SKM-1 treated with dmso at 0.1 percent for 144 hours (cell line): ENCODE results near the gene SYT12.
"Not testable (repeated sequence)": the region's sequence is repeated elsewhere in the genome, so short reads cannot be mapped to it uniquely, and the experiment has no call there.

Experiments
- DNase-seq: peaks from one replicate; lab custom pipeline; 2025; ENCODE audit not compliant: unreplicated experiment; lab: John Stamatoyannopoulos, UW

SYT12 gene, protein sequence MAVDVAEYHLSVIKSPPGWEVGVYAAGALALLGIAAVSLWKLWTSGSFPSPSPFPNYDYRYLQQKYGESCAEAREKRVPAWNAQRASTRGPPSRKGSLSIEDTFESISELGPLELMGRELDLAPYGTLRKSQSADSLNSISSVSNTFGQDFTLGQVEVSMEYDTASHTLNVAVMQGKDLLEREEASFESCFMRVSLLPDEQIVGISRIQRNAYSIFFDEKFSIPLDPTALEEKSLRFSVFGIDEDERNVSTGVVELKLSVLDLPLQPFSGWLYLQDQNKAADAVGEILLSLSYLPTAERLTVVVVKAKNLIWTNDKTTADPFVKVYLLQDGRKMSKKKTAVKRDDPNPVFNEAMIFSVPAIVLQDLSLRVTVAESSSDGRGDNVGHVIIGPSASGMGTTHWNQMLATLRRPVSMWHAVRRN

GRCh38 chr11:67022961-67023956, at the start of gene SYT12:
SYT12 (plus strand) TSS chr11:67023134; CDS start chr11:67030145, 7,011 bp downstream.
- no peak for DNase-seq

DNA sequence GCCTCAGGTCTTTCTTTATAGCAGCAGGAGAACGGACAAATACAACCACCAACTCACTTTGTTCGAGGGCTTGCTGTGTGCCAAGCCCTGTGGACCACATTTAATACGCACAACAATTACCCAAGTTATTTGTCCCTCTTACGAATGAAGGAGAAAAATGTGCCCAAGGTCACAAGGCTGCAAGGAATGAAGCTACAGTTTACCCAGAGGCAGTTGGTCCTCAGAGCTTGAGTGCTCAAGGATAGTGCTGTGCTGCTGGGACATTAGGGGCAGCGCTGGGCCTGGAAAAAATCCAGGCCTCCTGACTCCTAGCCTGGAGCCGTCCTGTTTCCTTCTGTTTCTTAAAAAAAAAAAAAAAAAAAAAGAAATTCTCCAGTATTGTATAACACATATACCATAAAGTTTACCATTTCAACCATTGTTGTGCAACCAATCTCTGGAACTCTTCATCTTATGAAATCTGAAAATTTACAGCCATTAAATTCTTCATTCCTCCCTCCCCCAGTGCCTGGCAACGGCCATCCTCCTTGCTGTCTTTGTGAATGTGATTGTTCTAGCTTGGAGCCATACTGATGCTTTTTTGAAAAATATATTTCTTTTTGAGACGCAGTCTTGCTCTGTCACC, 48.9 kb upstream of the SYT12 start:
- no peak for DNase-seq

GRCh38 chr11:66974724-66975404, 48.1 kb upstream of the SYT12 start, which contains the start of gene C11orf86:
C11orf86 (plus strand) TSS chr11:66975304; CDS start chr11:66975363, 59 bp downstream.
- no peak for DNase-seq

GRCh38 chr11:66975405-66976027, 47.4 kb upstream of the SYT12 start:
- DNase-seq: no peak

DNA sequence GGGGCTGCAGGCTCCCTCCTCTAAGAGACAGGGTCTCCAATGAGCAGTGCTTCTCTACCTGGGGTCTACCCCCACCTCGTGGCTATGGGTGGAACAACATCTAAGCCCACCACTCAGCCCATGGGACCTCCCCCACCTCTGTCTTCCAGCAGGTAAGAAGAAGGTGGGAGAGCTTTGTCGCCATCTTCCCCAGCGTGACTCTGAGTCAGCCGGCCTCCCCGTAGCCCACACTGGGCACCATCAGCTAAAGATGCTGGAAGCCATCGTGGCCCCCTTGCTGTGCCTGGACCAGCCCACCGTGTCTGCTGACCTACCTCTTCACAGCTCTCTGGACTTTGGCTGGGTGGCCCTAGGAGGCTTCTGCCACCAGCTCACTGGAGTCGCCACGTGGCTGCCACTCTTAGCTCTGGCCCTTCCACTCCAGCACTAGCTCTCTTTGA, 46.9 kb upstream of the SYT12 start:
- no peak for DNase-seq

DNA sequence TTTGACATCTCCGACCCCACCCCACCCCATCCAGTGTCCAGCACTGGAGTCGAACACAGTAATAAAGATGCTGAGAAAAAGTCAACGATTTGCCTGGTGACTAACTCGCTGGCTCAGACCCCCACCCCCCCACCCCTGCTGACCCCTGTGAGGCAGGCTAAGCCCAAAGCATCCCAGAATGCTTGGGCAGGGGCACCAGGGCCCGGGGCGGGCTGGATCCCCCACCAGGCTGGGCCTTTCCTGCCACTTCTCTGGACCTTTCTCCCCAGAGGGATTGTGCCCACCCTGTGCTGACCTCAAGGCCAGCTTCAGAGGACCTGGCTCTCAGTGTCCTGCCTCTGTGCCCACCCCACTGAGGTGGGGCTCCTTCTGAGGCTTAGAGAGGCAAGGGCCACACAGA, 46.0 kb upstream of the SYT12 start:
- DNase-seq: no peak

- DNase-seq: no peak
Observed at GRCh38 chr11:66978229-66978628, 44.7 kb upstream of the SYT12 start.

- DNase-seq: no peak
Observed at GRCh38 chr11:66978717-66979116, 44.2 kb upstream of the SYT12 start.

DNA sequence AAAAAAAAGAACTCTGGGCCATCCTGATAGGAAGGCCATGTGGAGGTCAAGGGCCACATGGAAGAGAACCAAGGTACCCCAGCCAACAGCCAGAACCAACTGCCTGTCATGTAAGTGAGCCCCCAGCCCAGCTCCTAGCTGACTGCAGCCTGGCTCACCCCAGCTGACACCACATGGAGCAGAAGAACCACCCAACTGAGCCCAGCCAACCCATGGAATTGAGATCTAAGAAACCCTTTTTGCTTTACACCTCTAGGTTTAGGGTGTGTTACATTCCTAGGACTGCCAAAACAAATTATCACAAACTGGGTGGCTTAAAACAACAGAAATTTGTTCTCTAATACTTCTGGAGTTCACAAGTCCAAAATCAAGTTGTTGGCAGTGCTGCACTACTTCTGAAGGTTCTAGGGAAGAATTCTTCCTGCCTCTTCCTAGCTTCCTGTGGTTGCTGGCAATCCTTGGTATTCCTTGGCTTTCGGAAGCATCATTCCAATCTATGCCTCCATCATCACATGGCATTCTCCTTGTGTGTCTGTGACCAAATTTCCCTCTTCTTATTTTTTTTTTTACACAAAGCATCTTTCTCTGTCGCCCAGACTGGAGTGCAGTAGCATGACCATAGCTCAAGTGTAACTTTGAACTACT, 43.5 kb upstream of the SYT12 start:
- DNase-seq: no peak

DNA sequence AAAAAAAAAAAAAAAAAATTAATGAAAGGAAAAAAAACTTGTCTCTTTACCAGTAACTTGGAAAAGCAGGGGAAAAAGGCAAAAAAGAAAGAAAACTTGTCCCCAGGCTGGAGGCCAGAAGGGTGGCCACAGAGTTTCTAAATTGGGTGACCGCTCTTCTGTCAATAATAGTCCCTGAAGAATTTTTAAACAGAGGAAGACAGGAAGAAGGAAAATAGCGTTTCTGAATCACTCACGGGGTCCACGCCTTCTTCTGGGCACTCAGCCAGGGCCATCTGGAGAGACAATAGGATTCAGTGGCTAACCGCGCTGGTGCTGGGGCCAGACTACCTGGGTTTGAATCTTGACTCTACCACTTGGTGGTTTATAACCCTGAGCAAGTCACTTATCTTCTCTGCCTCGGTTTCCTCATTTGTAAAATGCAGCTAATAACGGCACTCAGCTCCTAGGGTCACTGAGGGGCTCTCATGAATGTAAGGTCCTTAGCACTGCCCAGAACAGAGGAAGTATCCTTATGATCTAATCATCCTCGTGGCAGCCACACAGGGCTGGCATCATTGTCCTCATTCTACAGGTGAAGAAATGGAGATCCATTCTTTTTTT, 40.9 kb upstream of the SYT12 start:
- no peak for DNase-seq

GRCh38 chr11:66983275-66983924, 39.5 kb upstream of the SYT12 start:
- no peak for DNase-seq

DNA sequence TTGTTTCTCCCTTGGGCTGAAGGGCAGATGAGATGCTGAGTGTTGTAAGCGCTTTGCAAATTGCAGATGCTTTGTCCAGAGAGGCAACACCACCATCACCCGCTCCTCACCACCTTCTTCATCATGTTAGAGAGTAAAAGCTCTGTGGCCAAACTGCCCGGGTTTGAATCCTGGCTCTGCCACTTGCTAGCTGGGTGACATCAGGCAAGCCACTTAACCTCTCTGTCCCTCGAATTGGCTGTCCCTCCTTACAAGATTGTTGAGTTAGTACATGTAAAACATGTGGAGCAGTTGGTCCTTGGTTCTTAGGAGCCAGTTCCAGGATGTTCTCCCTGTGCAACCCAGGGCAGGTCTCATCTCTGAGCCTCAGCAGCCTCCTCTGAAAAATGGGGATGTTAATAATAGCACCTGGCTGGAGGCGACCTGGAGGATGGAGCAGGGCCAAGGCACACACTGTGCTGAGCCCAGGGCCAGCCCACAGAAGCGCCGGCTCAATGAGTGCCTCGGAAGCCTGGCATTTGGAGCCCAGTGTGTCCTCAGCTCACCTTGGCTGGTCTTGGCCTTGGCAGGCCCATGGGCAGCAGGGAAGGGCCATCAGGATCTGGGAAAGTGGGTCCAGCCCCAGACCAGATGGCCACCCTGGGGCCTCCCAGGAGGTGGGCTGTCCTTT, 37.3 kb upstream of the SYT12 start:
- no peak for DNase-seq

GRCh38 chr11:66986178-66986545, 36.8 kb upstream of the SYT12 start:
- DNase-seq: no peak

- no peak for DNase-seq
Observed at GRCh38 chr11:66987158-66987620, 35.7 kb upstream of the SYT12 start.

DNA sequence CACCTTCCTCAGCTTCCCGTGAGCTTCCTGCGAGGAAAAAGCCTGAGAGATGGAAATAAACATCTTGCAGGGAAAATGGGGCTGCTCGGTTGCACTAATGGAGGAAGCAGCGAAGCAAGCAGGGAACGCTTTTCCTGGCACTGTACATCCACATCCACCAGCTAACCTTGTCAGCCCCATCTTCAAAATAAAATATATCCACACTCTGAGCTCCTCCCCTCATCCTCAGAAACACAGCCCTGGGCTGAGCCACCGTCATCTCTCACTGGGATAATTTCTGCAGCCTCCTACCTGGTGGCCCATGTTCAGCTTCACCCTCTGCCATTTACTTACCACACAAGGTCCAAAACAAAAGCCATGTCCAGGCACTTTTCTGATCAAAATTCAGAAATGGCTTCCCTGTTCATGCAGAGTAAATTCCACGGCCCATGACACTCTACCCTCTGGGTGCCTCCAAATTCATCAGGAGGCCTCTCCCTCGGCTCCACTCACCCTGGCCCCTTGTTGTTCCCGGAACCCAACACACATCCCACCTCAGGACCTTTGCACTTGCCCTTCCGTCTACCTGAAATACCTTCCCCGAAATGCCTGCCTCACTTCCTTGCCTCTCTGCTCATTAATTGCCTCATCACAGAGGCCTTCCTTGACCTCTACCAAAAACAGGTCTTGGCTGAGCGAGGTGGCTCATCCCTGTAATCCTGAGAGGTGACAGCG, 34.9 kb upstream of the SYT12 start:
- DNase-seq: no peak

DNA sequence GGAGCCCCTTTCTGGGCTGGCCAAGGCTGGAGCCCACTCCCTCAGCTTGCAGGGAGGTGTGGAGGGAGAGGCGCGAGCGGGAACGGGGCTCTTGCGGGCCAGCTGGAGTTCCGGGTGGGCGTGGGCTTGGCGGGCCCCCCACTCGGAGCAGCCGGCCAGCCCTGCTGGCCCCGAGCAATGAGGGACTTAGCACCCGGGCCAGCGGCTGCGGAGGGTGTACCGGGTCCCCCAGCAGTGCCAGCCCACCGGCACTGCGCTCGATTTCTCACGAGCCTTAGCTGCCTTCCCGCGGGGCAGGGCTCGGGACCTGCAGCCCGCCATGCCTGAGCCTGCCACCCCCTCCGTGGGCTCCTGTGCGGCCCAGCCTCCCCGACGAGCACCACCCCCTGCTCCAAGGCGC, 34.2 kb upstream of the SYT12 start:
- DNase-seq: not testable (repeated sequence)

DNA sequence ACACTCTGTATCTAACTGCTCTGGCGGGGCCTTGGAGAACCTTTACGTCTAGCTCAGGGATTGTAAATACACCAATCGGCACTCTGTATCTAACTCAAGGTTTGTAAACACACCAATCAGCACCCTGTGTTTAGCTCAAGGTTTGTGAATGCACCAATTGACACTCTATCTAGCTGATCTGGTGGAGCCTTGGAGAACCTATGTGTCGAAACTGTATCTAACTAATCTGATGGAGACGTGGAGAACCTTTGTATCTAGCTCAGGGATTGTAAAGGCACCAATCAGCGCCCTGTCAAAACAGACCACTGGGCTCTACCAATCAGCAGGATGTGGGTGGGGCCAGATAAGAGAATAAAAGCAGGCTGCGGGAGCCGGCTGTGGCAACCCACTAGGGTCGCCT, 33.6 kb upstream of the SYT12 start:
- not testable (repeated sequence) for DNase-seq
